Measurements from ENCODE around the gene LIMK1. TPM values are rescaled to one million over a fixed set of nuclear protein-coding genes. Genes with fewer than 3 reads are reported as not detected.
"Not testable (repeated sequence)": the region's sequence is repeated elsewhere in the genome, so short reads cannot be mapped to it uniquely, and the experiment has no call there.

The LIMK1 gene
- total RNA-seq, 1 experiment from 2014 or later: 26.9 TPM

- Histone ChIP-seq H3K9me3 (peaks cover 6% of the 10 kb centered on the region), H3K36me3 (peaks cover 33% of the 10 kb centered on the region), H3K4me3 (no peak overlapping the region), H3K27me3 (no peaks in the 10 kb centered on the region)
- peak; percentile 94 for DNase-seq
These were observed 14.5 kb downstream of the LIMK1 start for GRCh38 chr7:74097937-74098614.

- Histone ChIP-seq H3K36me3 (peaks cover 36% of the 10 kb centered on the region), H3K27me3 (no peaks in the 10 kb centered on the region), H3K9me3 (peaks cover 6% of the 10 kb centered on the region), H3K4me3 (no peak overlapping the region)
- DNase-seq: no peak
These were observed 15.4 kb downstream of the LIMK1 start for GRCh38 chr7:74099031-74099430.

GRCh38 chr7:74101061-74101681 lies 17.6 kb downstream of the LIMK1 start:
- Histone ChIP-seq H3K9me3 (peaks cover 6% of the 10 kb centered on the region), H3K4me3 (no peak overlapping the region), H3K27me3 (no peaks in the 10 kb centered on the region), H3K36me3 (peaks cover 27% of the 10 kb centered on the region)
- DNase-seq: no peak

GRCh38 chr7:74103219-74103772 lies 19.7 kb downstream of the LIMK1 start:
- peaks cover 10% of the 10 kb centered on the region for H3K36me3 ChIP-seq
- no peak overlapping the region for H3K4me3 ChIP-seq
- H3K27me3 ChIP-seq: no peaks in the 10 kb centered on the region
- H3K9me3 ChIP-seq: no peaks in the 10 kb centered on the region
- no peak for DNase-seq

GRCh38 chr7:74104702-74105101 lies 21.1 kb downstream of the LIMK1 start:
- no peak for DNase-seq
- no peak overlapping the region for H3K4me3 ChIP-seq
- no peaks in the 10 kb centered on the region for H3K9me3 ChIP-seq
- H3K27me3 ChIP-seq: no peaks in the 10 kb centered on the region
- H3K36me3 ChIP-seq: peaks cover 3% of the 10 kb centered on the region

DNA sequence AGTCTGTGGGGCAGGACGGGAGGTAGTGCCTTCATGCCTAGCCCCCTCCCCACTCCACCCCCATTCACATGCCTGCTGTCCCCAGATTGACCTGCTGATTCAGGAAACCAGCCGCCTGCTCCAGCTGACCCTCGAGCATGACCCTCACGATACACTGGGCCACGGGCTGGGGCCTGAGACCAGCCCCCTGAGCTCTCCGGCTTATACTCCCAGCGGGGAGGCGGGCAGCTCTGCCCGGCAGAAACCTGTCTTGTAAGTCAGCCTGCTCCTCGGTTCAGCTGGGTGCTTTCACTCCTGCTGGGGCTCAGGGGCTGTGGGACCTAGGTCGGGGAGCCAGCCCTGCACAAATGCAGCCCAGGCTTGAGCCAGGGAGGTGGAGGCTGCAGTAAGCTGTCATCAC lies 22.4 kb downstream of the LIMK1 start:
- no peak overlapping the region for H3K4me3 ChIP-seq
- no peaks in the 10 kb centered on the region for H3K9me3 ChIP-seq
- no peak for DNase-seq
- H3K36me3 ChIP-seq: peaks cover 7% of the 10 kb centered on the region
- no peaks in the 10 kb centered on the region for H3K27me3 ChIP-seq

DNA sequence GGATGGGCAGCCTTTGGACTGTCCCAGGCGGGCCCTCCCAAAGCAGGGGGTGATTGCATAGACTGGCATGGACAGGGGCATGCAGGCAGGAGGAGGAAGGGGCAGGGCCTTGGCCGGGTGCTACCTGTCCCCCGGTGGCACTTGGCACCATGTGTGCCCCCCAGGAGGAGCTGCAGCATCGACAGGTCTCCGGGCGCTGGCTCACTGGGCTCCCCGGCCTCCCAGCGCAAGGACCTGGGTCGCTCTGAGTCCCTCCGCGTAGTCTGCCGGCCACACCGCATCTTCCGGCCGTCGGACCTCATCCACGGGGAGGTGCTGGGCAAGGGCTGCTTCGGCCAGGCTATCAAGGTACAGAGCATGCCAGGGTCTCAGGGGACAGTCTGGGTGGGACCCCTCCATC lies 23.2 kb downstream of the LIMK1 start:
- peaks cover 7% of the 10 kb centered on the region for H3K36me3 ChIP-seq
- no peaks in the 10 kb centered on the region for H3K9me3 ChIP-seq
- no peak overlapping the region for H3K4me3 ChIP-seq
- no peaks in the 10 kb centered on the region for H3K27me3 ChIP-seq
- no peak for DNase-seq

GRCh38 chr7:74115326-74115725 lies 31.7 kb downstream of the LIMK1 start:
- DNase-seq: no peak
- Histone ChIP-seq H3K4me3 (no peak overlapping the region), H3K36me3 (peaks cover 4% of the 10 kb centered on the region), H3K9me3 (no peaks in the 10 kb centered on the region), H3K27me3 (no peaks in the 10 kb centered on the region)

DNA sequence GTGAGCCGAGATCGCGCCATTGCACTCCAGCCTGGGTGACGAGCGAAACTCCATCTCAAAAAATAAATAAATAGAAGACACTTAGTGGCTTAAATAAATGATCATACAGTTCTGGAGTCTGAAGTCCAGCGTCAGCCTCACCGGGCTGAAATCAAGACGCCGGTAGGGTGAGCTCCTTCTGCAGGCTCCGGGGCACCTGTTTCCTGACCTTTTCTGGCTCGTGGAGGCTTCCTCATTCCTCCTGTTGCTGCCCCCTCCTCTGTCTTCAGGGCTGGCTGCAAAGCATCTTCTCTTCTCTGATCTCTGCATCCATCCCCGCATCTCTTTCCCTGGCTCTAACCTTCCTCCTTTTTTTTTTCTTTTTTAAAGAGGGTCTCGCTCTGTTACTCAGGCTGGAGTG lies 32.8 kb downstream of the LIMK1 start:
- Histone ChIP-seq H3K4me3 (no peak overlapping the region), H3K36me3 (no peaks in the 10 kb centered on the region; the same call in 1 of the 2 replicates), H3K9me3 (no peaks in the 10 kb centered on the region), H3K27me3 (no peaks in the 10 kb centered on the region)
- DNase-seq: no peak

DNA sequence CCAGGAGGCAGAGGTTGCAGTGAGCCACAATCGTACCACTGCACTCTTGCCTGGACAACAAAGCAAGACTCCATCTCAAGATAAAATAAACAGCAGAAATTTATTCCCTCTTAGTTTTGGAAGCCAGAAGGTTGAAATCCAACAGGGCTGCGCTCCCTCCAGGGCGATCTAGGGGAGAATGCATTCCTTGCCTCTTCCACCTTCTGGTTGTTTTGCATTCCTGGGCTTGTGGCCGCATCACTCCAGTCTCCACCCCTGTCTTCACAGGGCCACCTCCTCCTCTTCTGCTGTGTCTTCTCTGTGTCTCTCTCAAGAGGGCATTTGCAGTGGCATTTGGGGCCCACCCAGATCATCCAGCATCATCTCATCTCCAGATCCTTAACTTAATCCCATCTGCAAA lies 36.2 kb downstream of the LIMK1 start:
- no peak overlapping the region for H3K4me3 ChIP-seq
- no peaks in the 10 kb centered on the region for H3K9me3 ChIP-seq
- H3K36me3 ChIP-seq: no peaks in the 10 kb centered on the region; the same call in 1 of the 2 replicates
- DNase-seq: no peak
- H3K27me3 ChIP-seq: no peaks in the 10 kb centered on the region

DNA sequence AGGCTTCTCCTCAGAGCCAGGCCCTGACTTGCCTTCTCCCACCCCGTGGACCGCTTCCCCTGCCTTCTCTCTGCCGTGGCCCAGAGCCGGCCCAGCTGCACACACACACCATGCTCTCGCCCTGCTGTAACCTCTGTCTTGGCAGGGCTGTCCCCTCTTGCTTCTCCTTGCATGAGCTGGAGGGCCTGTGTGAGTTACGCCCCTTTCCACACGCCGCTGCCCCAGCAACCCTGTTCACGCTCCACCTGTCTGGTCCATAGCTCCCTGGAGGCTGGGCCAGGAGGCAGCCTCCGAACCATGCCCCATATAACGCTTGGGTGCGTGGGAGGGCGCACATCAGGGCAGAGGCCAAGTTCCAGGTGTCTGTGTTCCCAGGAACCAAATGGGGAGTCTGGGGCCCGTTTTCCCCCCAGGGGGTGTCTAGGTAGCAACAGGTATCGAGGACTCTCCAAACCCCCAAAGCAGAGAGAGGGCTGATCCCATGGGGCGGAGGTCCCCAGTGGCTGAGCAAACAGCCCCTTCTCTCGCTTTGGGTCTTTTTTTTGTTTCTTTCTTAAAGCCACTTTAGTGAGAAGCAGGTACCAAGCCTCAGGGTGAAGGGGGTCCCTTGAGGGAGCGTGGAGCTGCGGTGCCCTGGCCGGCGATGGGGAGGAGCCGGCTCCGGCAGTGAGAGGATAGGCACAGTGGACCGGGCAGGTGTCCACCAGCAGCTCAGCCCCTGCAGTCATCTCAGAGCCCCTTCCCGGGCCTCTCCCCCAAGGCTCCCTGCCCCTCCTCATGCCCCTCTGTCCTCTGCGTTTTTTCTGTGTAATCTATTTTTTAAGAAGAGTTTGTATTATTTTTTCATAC lies 38.0 kb downstream of the LIMK1 start:
- no peaks in the 10 kb centered on the region for H3K27me3 ChIP-seq
- no peaks in the 10 kb centered on the region; the same call in 1 of the 2 replicates for H3K36me3 ChIP-seq
- H3K9me3 ChIP-seq: no peaks in the 10 kb centered on the region
- no peak for DNase-seq
- H3K4me3 ChIP-seq: no peak overlapping the region

GRCh38 chr7:74123892-74124291 lies 40.3 kb downstream of the LIMK1 start:
- H3K27me3 ChIP-seq, H3K9me3 ChIP-seq, H3K4me3 ChIP-seq, H3K36me3 ChIP-seq, DNase-seq: not testable (repeated sequence)

DNA sequence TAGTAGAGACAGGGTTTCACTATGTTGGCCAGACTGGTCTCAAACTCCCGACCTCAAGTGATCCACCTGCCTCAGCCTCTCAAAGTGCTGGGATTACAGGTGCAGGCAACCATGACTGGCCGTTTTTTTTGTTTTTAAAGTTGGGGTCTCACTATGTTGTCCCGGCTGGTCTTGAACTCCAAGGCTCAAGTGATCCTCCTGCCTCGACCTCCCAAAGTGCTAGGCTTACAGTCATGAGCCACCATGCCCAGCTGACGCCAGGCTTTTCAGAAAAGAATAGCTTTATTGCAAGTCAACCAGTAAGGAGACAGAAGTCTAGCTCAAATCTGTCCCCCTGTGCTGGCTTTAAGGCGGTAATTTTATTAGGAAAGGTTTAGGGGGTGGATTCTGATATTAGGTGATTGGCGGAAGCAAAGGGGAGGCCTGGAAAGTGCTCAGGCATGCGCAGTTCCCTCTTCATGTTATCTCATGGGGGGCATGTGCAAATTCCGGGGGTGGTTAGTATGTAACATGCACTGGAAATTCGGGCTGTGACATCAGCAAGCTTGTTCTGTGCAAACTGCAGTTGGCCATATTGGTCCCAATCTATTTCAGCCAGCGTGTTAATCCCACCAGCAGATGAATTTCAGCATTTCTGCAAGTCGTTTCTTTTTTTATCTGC lies 42.7 kb downstream of the LIMK1 start:
- no peaks in the 10 kb centered on the region for H3K9me3 ChIP-seq
- no peaks in the 10 kb centered on the region for H3K36me3 ChIP-seq
- H3K4me3 ChIP-seq: no peak overlapping the region
- no peak for DNase-seq
- no peaks in the 10 kb centered on the region for H3K27me3 ChIP-seq

DNA sequence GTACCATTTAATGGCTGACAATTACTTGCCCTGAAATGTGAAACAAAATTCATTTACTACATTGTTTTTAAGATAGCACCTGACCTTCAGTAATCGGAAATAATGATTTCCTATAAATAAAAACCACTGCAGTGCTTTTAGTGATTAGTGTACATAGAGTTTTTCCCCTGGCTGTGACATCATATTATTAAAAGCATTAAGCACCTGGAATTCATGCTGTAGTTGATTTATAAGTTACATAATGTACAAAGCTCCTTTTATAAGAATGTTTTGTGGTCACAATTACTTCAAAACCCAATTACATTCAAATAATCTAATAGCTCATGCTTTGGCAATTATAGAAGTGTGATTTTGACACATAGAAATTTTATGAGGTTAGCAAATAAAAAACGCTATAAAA lies 46.3 kb downstream of the LIMK1 start:
- no peaks in the 10 kb centered on the region for H3K27me3 ChIP-seq
- H3K36me3 ChIP-seq: no peaks in the 10 kb centered on the region
- no peaks in the 10 kb centered on the region for H3K9me3 ChIP-seq
- no peak overlapping the region for H3K4me3 ChIP-seq
- no peak for DNase-seq

- H3K27me3 ChIP-seq: no peaks in the 10 kb centered on the region
- H3K9me3 ChIP-seq: no peaks in the 10 kb centered on the region
- no peak overlapping the region for H3K4me3 ChIP-seq
- no peak for DNase-seq
- H3K36me3 ChIP-seq: no peaks in the 10 kb centered on the region
These were observed 46.9 kb downstream of the LIMK1 start for GRCh38 chr7:74130518-74130917.

- Histone ChIP-seq H3K27me3 (no peaks in the 10 kb centered on the region), H3K4me3 (no peak overlapping the region), H3K9me3 (no peaks in the 10 kb centered on the region), H3K36me3 (no peaks in the 10 kb centered on the region)
- no peak for DNase-seq
These were observed 50.6 kb downstream of the LIMK1 start for GRCh38 chr7:74134117-74134620.

Data from MG63 (cell line).